ENCODE results near the gene ACACA.
A peak's percentile ranks its signal among the peaks of the same experiment; 100 is the strongest.

Gene ACACA

GRCh38 chr17:37291351-37291750 lies 115.3 kb downstream of the ACACA start:
- no peak overlapping the region for H3K4me3 ChIP-seq (ENCODE audit: low read depth, low read length)

GRCh38 chr17:37286430-37286829 lies 120.2 kb downstream of the ACACA start:
- no peak overlapping the region for H3K4me3 ChIP-seq (ENCODE audit: low read depth, low read length)
- TF ChIP-seq, protein P1, sequence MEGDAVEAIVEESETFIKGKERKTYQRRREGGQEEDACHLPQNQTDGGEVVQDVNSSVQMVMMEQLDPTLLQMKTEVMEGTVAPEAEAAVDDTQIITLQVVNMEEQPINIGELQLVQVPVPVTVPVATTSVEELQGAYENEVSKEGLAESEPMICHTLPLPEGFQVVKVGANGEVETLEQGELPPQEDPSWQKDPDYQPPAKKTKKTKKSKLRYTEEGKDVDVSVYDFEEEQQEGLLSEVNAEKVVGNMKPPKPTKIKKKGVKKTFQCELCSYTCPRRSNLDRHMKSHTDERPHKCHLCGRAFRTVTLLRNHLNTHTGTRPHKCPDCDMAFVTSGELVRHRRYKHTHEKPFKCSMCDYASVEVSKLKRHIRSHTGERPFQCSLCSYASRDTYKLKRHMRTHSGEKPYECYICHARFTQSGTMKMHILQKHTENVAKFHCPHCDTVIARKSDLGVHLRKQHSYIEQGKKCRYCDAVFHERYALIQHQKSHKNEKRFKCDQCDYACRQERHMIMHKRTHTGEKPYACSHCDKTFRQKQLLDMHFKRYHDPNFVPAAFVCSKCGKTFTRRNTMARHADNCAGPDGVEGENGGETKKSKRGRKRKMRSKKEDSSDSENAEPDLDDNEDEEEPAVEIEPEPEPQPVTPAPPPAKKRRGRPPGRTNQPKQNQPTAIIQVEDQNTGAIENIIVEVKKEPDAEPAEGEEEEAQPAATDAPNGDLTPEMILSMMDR (IDR thresholded peaks at IDR 0.05; ENCODE audit: low read depth, low read length), result no peak
- in situ Hi-C loops (cut with HindIII; ENCODE audit: low sequenced_read_pairs), result no loop called here
- no peak for DNase-seq (ENCODE audit: low read depth, low spot score)

More at GRCh38 chr17:37291351-37291750, 115.3 kb downstream of the ACACA start:
- no peak for DNase-seq (ENCODE audit: low read depth, low spot score)
- in situ Hi-C loops (cut with HindIII; ENCODE audit: low sequenced_read_pairs), result no loop called here
- TF ChIP-seq, protein P1 (IDR thresholded peaks at IDR 0.05; ENCODE audit: low read depth, low read length), result no peak

GRCh38 chr17:37284191-37284590 lies 122.4 kb downstream of the ACACA start:
- H3K4me3 ChIP-seq (ENCODE audit: low read depth, low read length), result no peak overlapping the region
- in situ Hi-C loops (cut with HindIII; ENCODE audit: low sequenced_read_pairs), result no loop called here
- TF ChIP-seq, protein P1 (IDR thresholded peaks at IDR 0.05; ENCODE audit: low read depth, low read length), result no peak
- no peak for DNase-seq (ENCODE audit: low read depth, low spot score)

- no peak overlapping the region for H3K4me3 ChIP-seq (ENCODE audit: low read depth, low read length)
- TF ChIP-seq, protein P1 (IDR thresholded peaks at IDR 0.05; ENCODE audit: low read depth, low read length), result no peak
- DNase-seq (ENCODE audit: low read depth, low spot score), result peak; percentile 29
- in situ Hi-C loops (cut with HindIII; ENCODE audit: low sequenced_read_pairs), result no loop called here
Observed at GRCh38 chr17:37283414-37283961, 123.1 kb downstream of the ACACA start.

- DNase-seq (ENCODE audit: low read depth, low spot score), result no peak
- no peak overlapping the region for H3K4me3 ChIP-seq (ENCODE audit: low read depth, low read length)
- in situ Hi-C loops (cut with HindIII; ENCODE audit: low sequenced_read_pairs), result no loop called here
- TF ChIP-seq, protein P1 (IDR thresholded peaks at IDR 0.05; ENCODE audit: low read depth, low read length), result no peak
Observed at GRCh38 chr17:37280841-37281240, 125.8 kb downstream of the ACACA start.

GRCh38 chr17:37278247-37278894 lies 128.3 kb downstream of the ACACA start:
- H3K4me3 ChIP-seq (ENCODE audit: low read depth, low read length), result no peak overlapping the region
- TF ChIP-seq, protein P1 (IDR thresholded peaks at IDR 0.05; ENCODE audit: low read depth, low read length), result no peak
- no peak for DNase-seq (ENCODE audit: low read depth, low spot score)
- in situ Hi-C loops (cut with HindIII; ENCODE audit: low sequenced_read_pairs), result no loop called here

Data from astrocyte of the spinal cord (primary cell).